AG04449 (cell line): Measurements from ENCODE around the gene ZNF385B.

Source experiments
- CTCF ChIA-PET: fragments of 350-600 bp; formaldehyde crosslinking; extraction: SDS; loops from one replicate; lab custom pipeline; 2021; ENCODE audit warnings: antibody characterized with exemption; lab: Yijun Ruan, JAX
- POLR2A ChIA-PET: fragments of 400-600, 350-600 bp; formaldehyde crosslinking; extraction: SDS; loops from one replicate; lab custom pipeline; 2020; ENCODE audit warnings: antibody characterized with exemption, inconsistent platforms; lab: Yijun Ruan, JAX
- DNase-seq: peaks from one replicate; pipeline ENCODE4 v3.0.0-alpha.2; 2010; ENCODE audit warnings: low read depth, low spot score
- H3K4me3 ChIP-seq: 2 replicates; pipeline ENCODE4 v1.5.1; 2011; ENCODE audit warnings: low read depth, mild to moderate bottlenecking, control low read depth, low read length
- CTCF ChIP-seq: IDR thresholded peaks from one replicate; pipeline ENCODE4 v1.5.1; 2011; ENCODE audit warnings: mild to moderate bottlenecking, moderate library complexity, low read length, control low read depth, inconsistent platforms; ENCODE audit not compliant: insufficient read depth; ENCODE audit errors: missing control alignments

ZNF385B gene

GRCh38 chr2:179427065-179427464 lies 434.3 kb downstream of the ZNF385B start:
- POLR2A ChIA-PET: no interaction called here
- no peak overlapping the region for H3K4me3 ChIP-seq
- no peak for DNase-seq
- CTCF ChIA-PET: no interaction called here
- no peak for TF ChIP-seq CTCF

GRCh38 chr2:179424571-179424970 lies 436.8 kb downstream of the ZNF385B start:
- POLR2A ChIA-PET: no interaction called here
- DNase-seq: no peak
- CTCF ChIA-PET: interaction anchor here (1.1 to 5.7 kb wide), 4 partner anchors 8 to 195 kb away, joined by 3 to 48 read pairs (median 21); no protein-coding TSS in a partner anchor
- H3K4me3 ChIP-seq: no peak overlapping the region
- no peak for TF ChIP-seq CTCF

- peak; percentile 89 for TF ChIP-seq CTCF
- H3K4me3 ChIP-seq: no peak overlapping the region
- DNase-seq: peak; percentile 36
- CTCF ChIA-PET: interaction anchor here (0.6 to 5.7 kb wide), 26 partner anchors 10 to 734 kb away, joined by 3 to 48 read pairs (median 4); no protein-coding TSS in a partner anchor
- POLR2A ChIA-PET: interaction anchor here (0.5 kb wide), 1 partner anchor 344 kb away, joined by 3 read pairs; no protein-coding TSS in a partner anchor
Observed at GRCh38 chr2:179422037-179422643, 439.3 kb downstream of the ZNF385B start.

- H3K4me3 ChIP-seq: no peak overlapping the region
- ChIA-PET POLR2A (no interaction called here), CTCF (interaction anchor here (1.3 kb wide), 1 partner anchor 24 kb away, joined by 3 read pairs; no protein-coding TSS in a partner anchor)
- no peak for DNase-seq
- no peak for TF ChIP-seq CTCF
Observed at GRCh38 chr2:179417436-179417949, 443.9 kb downstream of the ZNF385B start.

- ChIA-PET POLR2A (no interaction called here), CTCF (interaction anchor here (1.3 to 3.1 kb wide), 4 partner anchors 10 to 337 kb away, joined by 3 to 34 read pairs (median 12); no protein-coding TSS in a partner anchor)
- H3K4me3 ChIP-seq: no peak overlapping the region
- no peak for TF ChIP-seq CTCF
- DNase-seq: no peak
Observed at GRCh38 chr2:179412112-179412511, 449.3 kb downstream of the ZNF385B start.
